ENCODE results near the gene NTPCR. TPM values are rescaled to one million over a fixed set of nuclear protein-coding genes. Genes with fewer than 3 reads are reported as not detected.

The NTPCR gene
- total RNA-seq, 1 experiment from 2014 or later = 46.8 TPM

DNA sequence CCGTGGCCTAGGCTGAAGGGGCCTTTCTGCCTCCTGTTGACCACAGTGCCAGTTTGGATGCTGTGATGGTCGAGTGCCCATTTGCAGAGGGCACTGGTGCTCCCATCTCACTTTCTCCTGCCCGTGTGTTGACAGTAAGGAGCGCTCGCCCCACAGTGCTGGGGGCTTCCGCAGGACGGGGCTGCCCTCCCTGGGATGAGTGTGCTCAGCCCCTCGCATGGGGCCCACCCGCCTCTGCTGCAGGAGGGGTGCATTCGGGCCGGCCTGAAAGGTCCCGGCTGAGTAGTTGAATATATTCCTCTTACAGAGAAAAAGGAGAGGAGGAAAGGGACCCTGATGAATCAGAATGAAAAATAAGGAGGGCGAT lies 37.3 kb downstream of the NTPCR start:
- in situ Hi-C loops (cut with HindIII; ENCODE audit: low pct_unique_long_range_greater_than_20kb, low sequenced_read_pairs) = no loop called here
- ChIA-PET POLR2A (no interaction called here), CTCF (no interaction called here)
- DNase-seq (ENCODE audit: low read depth, low spot score) (no peak), ATAC-seq (no peak)
- intact Hi-C loops (cut with micrococcal nuclease; ENCODE audit: unreplicated experiment) = no loop called here
- H3K27ac ChIP-seq (ENCODE audit: low read length) = no peak overlapping the region
- no peaks in the 10 kb centered on the region for H3K27me3 ChIP-seq (ENCODE audit: control insufficient read depth, insufficient read depth, low read length)
- H3K9me3 ChIP-seq (ENCODE audit: control insufficient read depth, insufficient read depth, low read depth, low read length) = no peaks in the 10 kb centered on the region
- no peaks in the 10 kb centered on the region for H3K4me1 ChIP-seq (ENCODE audit: control insufficient read depth, insufficient read depth, low read length)
- no TSS peak for BruUV-seq (replicated peaks)
- no peaks in the 10 kb centered on the region for H3K36me3 ChIP-seq (ENCODE audit: control insufficient read depth, insufficient read depth, low read length)
- TF ChIP-seq TCF7L2 (IDR thresholded peaks at IDR 0.05; ENCODE audit: low read depth, low read length) (no peak), SIN3A (IDR thresholded peaks at IDR 0.05; ENCODE audit: borderline replicate concordance, insufficient read depth, low read depth, low read length) (no peak), POLR2AphosphoS5 (IDR thresholded peaks at IDR 0.05; ENCODE audit: low read depth, low read length) (no peak)
- TF ChIP-seq, protein P1, sequence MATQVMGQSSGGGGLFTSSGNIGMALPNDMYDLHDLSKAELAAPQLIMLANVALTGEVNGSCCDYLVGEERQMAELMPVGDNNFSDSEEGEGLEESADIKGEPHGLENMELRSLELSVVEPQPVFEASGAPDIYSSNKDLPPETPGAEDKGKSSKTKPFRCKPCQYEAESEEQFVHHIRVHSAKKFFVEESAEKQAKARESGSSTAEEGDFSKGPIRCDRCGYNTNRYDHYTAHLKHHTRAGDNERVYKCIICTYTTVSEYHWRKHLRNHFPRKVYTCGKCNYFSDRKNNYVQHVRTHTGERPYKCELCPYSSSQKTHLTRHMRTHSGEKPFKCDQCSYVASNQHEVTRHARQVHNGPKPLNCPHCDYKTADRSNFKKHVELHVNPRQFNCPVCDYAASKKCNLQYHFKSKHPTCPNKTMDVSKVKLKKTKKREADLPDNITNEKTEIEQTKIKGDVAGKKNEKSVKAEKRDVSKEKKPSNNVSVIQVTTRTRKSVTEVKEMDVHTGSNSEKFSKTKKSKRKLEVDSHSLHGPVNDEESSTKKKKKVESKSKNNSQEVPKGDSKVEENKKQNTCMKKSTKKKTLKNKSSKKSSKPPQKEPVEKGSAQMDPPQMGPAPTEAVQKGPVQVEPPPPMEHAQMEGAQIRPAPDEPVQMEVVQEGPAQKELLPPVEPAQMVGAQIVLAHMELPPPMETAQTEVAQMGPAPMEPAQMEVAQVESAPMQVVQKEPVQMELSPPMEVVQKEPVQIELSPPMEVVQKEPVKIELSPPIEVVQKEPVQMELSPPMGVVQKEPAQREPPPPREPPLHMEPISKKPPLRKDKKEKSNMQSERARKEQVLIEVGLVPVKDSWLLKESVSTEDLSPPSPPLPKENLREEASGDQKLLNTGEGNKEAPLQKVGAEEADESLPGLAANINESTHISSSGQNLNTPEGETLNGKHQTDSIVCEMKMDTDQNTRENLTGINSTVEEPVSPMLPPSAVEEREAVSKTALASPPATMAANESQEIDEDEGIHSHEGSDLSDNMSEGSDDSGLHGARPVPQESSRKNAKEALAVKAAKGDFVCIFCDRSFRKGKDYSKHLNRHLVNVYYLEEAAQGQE (IDR thresholded peaks at IDR 0.05; ENCODE audit: insufficient read depth in 1 of 2, low read depth in 2 of 2, low read length in 1 of 2) = no peak
- TF ChIP-seq, protein P2, sequence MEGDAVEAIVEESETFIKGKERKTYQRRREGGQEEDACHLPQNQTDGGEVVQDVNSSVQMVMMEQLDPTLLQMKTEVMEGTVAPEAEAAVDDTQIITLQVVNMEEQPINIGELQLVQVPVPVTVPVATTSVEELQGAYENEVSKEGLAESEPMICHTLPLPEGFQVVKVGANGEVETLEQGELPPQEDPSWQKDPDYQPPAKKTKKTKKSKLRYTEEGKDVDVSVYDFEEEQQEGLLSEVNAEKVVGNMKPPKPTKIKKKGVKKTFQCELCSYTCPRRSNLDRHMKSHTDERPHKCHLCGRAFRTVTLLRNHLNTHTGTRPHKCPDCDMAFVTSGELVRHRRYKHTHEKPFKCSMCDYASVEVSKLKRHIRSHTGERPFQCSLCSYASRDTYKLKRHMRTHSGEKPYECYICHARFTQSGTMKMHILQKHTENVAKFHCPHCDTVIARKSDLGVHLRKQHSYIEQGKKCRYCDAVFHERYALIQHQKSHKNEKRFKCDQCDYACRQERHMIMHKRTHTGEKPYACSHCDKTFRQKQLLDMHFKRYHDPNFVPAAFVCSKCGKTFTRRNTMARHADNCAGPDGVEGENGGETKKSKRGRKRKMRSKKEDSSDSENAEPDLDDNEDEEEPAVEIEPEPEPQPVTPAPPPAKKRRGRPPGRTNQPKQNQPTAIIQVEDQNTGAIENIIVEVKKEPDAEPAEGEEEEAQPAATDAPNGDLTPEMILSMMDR (IDR thresholded peaks at IDR 0.05) = no peak
- H3K4me3 ChIP-seq (ENCODE audit: low read depth in 2 of 2, low read length in 2 of 2) = no peak overlapping the region

DNA sequence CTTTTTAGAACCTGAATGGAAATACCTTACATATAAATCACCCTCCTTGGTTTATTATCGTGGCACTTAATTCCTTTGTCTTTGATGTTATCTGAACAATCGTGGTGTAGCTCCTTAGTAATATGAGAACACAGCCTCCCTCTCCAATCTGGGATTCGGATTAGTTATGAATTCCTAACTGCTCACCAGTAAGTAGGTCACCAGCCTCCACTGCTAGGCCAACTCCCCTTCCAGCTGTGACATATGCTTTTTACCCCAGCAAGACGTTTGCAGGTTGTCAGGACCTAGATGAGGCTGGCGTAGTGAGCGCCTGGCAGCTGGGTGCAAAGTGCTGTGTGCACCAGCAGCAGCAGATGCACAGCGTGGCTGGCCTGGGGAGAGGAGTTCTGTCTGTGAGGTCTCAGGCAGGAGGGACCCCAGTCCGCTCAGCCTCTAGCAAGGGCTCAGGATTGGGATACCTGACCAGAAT lies 38.2 kb downstream of the NTPCR start:
- Histone ChIP-seq H3K27me3 (ENCODE audit: control insufficient read depth, insufficient read depth, low read length) (no peaks in the 10 kb centered on the region), H3K9me3 (ENCODE audit: control insufficient read depth, insufficient read depth, low read depth, low read length) (no peaks in the 10 kb centered on the region), H3K36me3 (ENCODE audit: control insufficient read depth, insufficient read depth, low read length) (no peaks in the 10 kb centered on the region), H3K4me3 (ENCODE audit: low read depth in 2 of 2, low read length in 2 of 2) (no peak overlapping the region), H3K4me1 (ENCODE audit: control insufficient read depth, insufficient read depth, low read length) (no peaks in the 10 kb centered on the region), H3K27ac (ENCODE audit: low read length) (no peak overlapping the region)
- CTCF ChIA-PET = no interaction called here
- intact Hi-C loops (cut with micrococcal nuclease; ENCODE audit: unreplicated experiment) = no loop called here
- no peak for DNase-seq (ENCODE audit: low read depth, low spot score)
- no peak for ATAC-seq
- in situ Hi-C loops (cut with HindIII; ENCODE audit: low pct_unique_long_range_greater_than_20kb, low sequenced_read_pairs) = no loop called here
- POLR2A ChIA-PET = interaction anchor here (0.6 kb wide), 1 partner anchor 288 kb away, joined by 6 read pairs; no protein-coding TSS in a partner anchor
- no TSS peak for BruUV-seq (replicated peaks)
- TF ChIP-seq POLR2AphosphoS5 (IDR thresholded peaks at IDR 0.05; ENCODE audit: low read depth, low read length) = no peak
- TF ChIP-seq, protein P2 (IDR thresholded peaks at IDR 0.05) = no peak
- TF ChIP-seq, protein P1 (IDR thresholded peaks at IDR 0.05; ENCODE audit: insufficient read depth in 1 of 2, low read depth in 2 of 2, low read length in 1 of 2) = no peak
- TF ChIP-seq SIN3A (IDR thresholded peaks at IDR 0.05; ENCODE audit: borderline replicate concordance, insufficient read depth, low read depth, low read length) = no peak
- no peak for TF ChIP-seq TCF7L2 (IDR thresholded peaks at IDR 0.05; ENCODE audit: low read depth, low read length)

Data from Panc1 (cell line).